Measurements from ENCODE around the gene MUS81. TPM values are rescaled to one million over a fixed set of nuclear protein-coding genes. Genes with fewer than 3 reads are reported as not detected.

MUS81 gene
- total RNA-seq, 1 donor from 2014 or later, result 114 TPM

DNA sequence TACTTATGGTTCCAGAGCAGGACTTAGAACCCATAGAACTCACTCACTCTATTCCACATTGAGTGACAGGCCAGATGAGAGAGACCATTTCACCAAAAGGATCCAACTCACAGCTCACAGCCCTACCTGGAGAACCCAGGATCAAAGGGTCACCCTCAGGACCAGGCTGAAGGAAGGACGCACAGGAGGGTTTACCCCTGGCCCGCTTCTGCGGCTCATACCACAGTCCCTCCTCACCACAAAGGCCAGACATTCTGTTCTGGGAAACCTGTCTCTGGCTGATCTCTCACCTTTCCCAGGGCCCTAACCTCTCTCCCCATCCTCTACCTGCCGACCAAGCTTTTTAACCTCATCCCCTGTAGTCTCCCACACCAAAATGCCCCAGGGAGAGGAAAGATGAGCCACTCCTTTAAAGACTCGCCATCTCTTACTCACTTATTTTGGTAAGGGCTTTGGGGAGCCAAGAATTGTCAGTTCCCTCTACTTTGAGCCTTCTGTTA is 35.3 kb downstream of the MUS81 start:
- Mint-ChIP-seq H3K27me3 (ENCODE audit: unreplicated experiment) (peaks cover 7% of the 10 kb centered on the region), H3K4me1 (ENCODE audit: low read depth, unreplicated experiment) (peaks cover 9% of the 10 kb centered on the region), H3K27ac (ENCODE audit: unreplicated experiment) (no peak overlapping the region), H3K9me3 (ENCODE audit: unreplicated experiment) (peaks cover 5% of the 10 kb centered on the region), H3K36me3 (ENCODE audit: unreplicated experiment) (no peaks in the 10 kb centered on the region), H3K4me3 (ENCODE audit: unreplicated experiment) (no peak overlapping the region)
- no peak for DNase-seq
- TF ChIP-seq, protein P1, sequence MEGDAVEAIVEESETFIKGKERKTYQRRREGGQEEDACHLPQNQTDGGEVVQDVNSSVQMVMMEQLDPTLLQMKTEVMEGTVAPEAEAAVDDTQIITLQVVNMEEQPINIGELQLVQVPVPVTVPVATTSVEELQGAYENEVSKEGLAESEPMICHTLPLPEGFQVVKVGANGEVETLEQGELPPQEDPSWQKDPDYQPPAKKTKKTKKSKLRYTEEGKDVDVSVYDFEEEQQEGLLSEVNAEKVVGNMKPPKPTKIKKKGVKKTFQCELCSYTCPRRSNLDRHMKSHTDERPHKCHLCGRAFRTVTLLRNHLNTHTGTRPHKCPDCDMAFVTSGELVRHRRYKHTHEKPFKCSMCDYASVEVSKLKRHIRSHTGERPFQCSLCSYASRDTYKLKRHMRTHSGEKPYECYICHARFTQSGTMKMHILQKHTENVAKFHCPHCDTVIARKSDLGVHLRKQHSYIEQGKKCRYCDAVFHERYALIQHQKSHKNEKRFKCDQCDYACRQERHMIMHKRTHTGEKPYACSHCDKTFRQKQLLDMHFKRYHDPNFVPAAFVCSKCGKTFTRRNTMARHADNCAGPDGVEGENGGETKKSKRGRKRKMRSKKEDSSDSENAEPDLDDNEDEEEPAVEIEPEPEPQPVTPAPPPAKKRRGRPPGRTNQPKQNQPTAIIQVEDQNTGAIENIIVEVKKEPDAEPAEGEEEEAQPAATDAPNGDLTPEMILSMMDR (IDR thresholded peaks at IDR 0.05; ENCODE audit: partially characterized antibody, unreplicated experiment), result no peak

DNA sequence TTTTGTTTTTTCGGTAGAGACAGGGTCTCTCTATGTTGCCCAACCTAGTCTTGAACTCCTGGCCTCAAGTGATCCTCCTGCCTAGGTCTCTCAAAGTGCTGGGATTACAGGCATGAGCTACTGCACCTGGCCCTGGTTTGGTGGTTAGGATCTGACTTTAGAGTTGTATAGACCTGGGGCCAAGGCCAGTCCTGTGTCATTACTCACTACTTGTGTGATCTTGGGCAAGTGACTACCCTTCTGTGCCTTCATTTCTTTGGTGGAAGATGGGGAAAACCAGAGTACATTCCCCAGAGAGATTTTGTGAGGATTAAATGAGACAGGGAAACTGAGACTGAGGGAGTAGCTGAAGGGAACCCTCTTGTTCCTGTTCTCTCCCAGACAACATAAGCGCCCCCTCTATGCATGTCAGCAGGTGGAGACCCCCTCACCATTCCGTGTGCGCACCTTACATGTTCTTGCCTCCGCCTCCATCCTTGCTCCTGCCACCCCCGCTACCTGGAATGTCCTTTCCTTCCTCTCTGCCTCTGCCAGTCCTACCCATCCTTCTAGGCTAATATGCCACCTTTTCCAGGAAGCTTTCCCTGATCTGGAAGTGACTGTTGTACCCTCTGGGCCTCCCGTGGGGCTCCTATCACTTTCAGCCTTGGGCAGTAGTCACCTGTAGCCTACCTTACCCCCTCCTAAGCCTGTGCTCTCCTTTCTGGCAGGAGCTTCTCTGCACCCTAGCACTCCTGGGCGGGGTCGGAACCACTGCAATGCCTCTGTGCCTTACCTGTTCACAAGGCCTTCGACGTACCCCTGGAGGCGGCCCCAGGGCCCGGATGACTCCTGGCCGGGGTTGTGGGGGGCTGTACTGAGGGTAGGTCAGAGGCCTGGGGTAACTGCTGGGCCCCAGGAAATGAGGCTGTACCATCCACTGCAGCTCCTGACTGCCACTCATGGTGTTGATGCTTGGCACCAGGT is 36.1 kb downstream of the MUS81 start:
- no peak for DNase-seq
- no peak overlapping the region for H3K4me3 Mint-ChIP-seq (ENCODE audit: unreplicated experiment)
- peaks cover 7% of the 10 kb centered on the region for H3K9me3 Mint-ChIP-seq (ENCODE audit: unreplicated experiment)
- peaks cover 9% of the 10 kb centered on the region for H3K4me1 Mint-ChIP-seq (ENCODE audit: low read depth, unreplicated experiment)
- no peaks in the 10 kb centered on the region for H3K36me3 Mint-ChIP-seq (ENCODE audit: unreplicated experiment)
- TF ChIP-seq, protein P1 (IDR thresholded peaks at IDR 0.05; ENCODE audit: partially characterized antibody, unreplicated experiment), result no peak
- H3K27ac Mint-ChIP-seq (ENCODE audit: unreplicated experiment), result no peak overlapping the region
- peaks cover 13% of the 10 kb centered on the region for H3K27me3 Mint-ChIP-seq (ENCODE audit: unreplicated experiment)

DNA sequence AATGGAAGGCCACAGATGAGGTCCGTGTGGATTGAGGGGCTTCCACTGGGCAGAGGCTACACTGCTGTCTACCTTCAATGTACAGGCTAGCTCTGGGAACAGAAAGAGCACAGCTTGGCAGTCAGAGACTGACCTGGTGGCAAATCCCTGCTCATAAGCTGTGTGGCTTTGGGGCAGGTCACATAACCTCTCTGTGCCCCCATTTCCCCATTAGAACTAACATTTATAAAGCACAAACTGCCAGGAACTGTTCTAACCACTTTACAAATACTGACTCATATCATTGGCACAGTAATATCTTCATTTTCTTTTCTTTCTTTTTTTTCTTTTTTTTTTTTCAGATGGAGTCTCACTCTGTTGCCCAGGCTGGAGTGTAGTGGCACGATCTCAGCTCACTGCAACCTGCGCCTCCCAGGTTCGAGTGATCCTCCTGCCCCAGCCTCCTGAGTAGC is 36.8 kb downstream of the MUS81 start:
- Mint-ChIP-seq H3K4me3 (ENCODE audit: unreplicated experiment) (no peak overlapping the region), H3K27ac (ENCODE audit: unreplicated experiment) (no peak overlapping the region), H3K27me3 (ENCODE audit: unreplicated experiment) (peaks cover 15% of the 10 kb centered on the region), H3K36me3 (ENCODE audit: unreplicated experiment) (no peaks in the 10 kb centered on the region), H3K4me1 (ENCODE audit: low read depth, unreplicated experiment) (peaks cover 8% of the 10 kb centered on the region), H3K9me3 (ENCODE audit: unreplicated experiment) (peaks cover 7% of the 10 kb centered on the region)
- DNase-seq, result no peak
- TF ChIP-seq, protein P1 (IDR thresholded peaks at IDR 0.05; ENCODE audit: partially characterized antibody, unreplicated experiment), result no peak

DNA sequence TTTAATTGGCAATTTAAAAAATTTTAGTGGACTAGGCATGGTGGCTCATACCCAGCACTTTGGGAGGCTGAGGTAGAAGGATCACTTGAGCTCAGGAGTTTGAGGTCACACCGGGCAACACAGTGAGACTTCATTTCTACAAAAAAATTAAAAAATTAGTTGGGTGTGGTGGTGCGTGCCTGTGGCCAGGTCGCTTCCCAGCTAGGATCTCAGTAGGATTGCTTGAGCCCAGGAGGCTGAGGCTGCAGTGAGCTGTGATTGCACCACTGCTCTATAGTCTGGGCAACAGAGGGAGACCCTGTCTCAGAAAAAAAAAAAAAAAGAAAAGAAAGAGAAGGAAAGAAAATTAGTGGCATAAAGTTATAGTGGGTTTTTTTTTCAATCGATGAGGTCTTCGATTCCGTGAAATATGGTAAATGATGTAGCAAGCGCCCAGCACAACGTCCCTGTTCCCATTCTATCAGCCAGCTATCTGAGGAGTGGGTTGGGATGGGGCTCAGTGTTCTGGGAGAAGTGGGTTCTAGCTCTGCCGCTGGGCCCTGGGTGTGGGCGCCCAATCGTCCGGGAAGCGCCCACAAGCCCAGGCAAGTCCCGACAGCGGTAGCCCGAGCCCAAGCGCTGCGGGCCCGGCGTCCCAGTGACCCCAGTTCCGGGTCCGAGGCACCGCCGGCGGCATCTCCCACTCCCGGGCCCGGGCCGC is 38.6 kb downstream of the MUS81 start:
- no peak for DNase-seq
- Mint-ChIP-seq H3K4me1 (ENCODE audit: low read depth, unreplicated experiment) (no peaks in the 10 kb centered on the region), H3K27me3 (ENCODE audit: unreplicated experiment) (peaks cover 18% of the 10 kb centered on the region), H3K4me3 (ENCODE audit: unreplicated experiment) (peak overlapping the region; percentile 79), H3K36me3 (ENCODE audit: unreplicated experiment) (no peaks in the 10 kb centered on the region), H3K27ac (ENCODE audit: unreplicated experiment) (no peak overlapping the region), H3K9me3 (ENCODE audit: unreplicated experiment) (peaks cover 6% of the 10 kb centered on the region)
- TF ChIP-seq, protein P1 (IDR thresholded peaks at IDR 0.05; ENCODE audit: partially characterized antibody, unreplicated experiment), result no peak

Measured in glutamatergic neuron (in vitro differentiated cells).